ENCODE data around the gene ANKRD26.
A peak's percentile ranks its signal among the peaks of the same experiment; 100 is the strongest.

The ANKRD26 gene

DNA sequence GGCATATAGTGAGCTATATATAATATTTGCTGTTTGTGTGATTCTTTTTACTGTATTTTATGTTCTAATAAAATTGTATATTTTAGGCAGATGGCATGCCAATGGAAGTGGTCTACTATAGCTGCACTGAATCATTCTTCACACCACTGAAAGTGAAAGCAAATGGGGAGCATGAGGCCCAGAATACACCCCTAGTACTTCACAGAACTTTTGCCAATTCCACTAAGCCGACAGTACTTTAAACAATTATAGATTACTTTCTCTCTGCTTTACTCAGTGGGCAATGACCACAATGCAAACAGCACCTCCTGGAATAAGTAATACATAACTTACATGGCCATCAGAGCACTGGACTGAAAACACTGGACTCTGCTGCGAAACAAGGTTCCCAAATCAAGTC, 70.2 kb downstream of the ANKRD26 start:
- TF ChIP-seq, protein P1, sequence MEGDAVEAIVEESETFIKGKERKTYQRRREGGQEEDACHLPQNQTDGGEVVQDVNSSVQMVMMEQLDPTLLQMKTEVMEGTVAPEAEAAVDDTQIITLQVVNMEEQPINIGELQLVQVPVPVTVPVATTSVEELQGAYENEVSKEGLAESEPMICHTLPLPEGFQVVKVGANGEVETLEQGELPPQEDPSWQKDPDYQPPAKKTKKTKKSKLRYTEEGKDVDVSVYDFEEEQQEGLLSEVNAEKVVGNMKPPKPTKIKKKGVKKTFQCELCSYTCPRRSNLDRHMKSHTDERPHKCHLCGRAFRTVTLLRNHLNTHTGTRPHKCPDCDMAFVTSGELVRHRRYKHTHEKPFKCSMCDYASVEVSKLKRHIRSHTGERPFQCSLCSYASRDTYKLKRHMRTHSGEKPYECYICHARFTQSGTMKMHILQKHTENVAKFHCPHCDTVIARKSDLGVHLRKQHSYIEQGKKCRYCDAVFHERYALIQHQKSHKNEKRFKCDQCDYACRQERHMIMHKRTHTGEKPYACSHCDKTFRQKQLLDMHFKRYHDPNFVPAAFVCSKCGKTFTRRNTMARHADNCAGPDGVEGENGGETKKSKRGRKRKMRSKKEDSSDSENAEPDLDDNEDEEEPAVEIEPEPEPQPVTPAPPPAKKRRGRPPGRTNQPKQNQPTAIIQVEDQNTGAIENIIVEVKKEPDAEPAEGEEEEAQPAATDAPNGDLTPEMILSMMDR (IDR thresholded peaks at IDR 0.05; ENCODE audit: low read depth, low read length, missing control alignments): no peak
- in situ Hi-C loops (cut with HindIII; ENCODE audit: low sequenced_read_pairs): no loop called here
- no peak overlapping the region for H3K4me3 ChIP-seq (ENCODE audit: low read depth, low read length)
- DNase-seq (ENCODE audit: low read depth): peak; percentile 51

DNA sequence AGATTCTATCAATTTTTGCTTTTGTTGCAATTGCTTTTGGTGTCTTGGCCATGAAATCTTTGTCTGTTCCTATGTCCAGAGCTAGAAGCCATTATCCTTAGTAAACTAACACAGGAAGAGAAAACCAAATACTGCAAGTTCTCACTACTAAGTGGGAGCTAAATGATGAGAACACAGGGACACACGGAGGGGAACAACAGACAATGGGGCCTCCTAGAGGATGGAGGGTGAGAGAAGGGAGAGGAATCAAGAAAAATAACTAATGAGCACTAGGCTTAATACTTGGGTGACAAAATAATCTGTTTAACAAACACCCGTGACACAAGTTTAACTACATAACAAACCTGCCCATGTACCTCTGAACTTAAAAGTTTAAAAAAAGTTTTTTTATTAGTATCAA, 78.2 kb downstream of the ANKRD26 start:
- no peak for DNase-seq (ENCODE audit: low read depth)
- in situ Hi-C loops (cut with HindIII; ENCODE audit: low sequenced_read_pairs): no loop called here
- no peak overlapping the region for H3K4me3 ChIP-seq (ENCODE audit: low read depth, low read length)
- TF ChIP-seq, protein P1 (IDR thresholded peaks at IDR 0.05; ENCODE audit: low read depth, low read length, missing control alignments): no peak

DNA sequence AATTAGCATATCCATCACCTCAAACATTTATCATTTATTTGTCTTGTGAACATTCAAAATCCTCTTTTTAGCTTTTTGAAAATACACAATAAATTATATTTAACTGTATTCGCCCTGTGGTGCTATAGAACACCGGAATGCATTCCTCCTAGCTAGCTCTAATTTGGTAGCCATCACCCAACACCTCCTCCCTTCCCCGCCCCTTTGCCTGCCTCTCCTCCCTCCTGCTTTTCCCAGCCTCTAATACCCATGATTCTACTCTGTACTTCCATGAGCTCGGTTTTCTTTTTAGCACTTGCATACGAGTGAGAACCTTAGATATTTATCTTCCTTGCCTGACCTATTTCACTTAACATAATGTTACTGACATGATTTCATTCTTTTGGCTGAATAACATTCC, 80.1 kb downstream of the ANKRD26 start:
- DNase-seq (ENCODE audit: low read depth): no peak
- in situ Hi-C loops (cut with HindIII; ENCODE audit: low sequenced_read_pairs): no loop called here
- H3K4me3 ChIP-seq (ENCODE audit: low read depth, low read length): no peak overlapping the region
- TF ChIP-seq, protein P1 (IDR thresholded peaks at IDR 0.05; ENCODE audit: low read depth, low read length, missing control alignments): no peak

DNA sequence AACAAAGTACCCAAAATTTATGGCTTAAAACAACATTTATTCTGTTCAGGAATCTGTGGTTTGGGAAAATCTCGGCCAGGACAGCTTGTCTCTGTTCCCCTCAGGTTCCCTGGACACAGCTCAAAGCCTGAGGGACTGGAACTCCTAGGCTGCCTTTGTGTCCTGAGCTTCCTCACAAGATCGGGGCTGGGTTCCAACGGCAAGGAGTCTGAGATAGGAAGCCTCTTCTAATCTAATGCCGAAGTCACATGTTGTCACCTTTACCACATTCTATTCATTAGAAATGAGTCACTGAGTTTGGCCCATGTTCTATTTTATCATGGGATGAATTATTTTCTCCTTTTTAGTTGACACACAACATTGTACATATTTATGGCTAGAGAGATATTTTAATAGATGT, 80.5 kb downstream of the ANKRD26 start:
- DNase-seq (ENCODE audit: low read depth): no peak
- no peak overlapping the region for H3K4me3 ChIP-seq (ENCODE audit: low read depth, low read length)
- TF ChIP-seq, protein P1 (IDR thresholded peaks at IDR 0.05; ENCODE audit: low read depth, low read length, missing control alignments): no peak
- in situ Hi-C loops (cut with HindIII; ENCODE audit: low sequenced_read_pairs): no loop called here

DNA sequence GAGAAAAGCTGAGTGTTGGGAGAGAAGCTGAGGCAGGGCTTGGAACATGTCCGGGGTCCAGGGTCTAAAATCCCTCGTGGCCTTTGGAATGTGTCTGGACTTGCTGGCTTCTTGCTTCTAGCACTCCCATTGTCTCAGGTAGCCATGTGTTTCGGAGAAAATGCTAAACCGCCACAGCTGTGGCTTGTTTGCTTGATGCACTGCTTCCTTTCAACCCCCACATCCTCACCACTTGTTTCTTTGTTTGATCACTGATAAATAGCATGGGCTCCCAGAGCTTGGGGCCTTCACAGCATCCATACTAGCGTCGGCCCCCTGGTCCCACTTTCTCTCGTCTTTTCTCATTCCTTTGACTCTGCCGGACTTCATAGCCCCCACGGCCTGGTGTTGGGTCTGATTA, 102.7 kb downstream of the ANKRD26 start:
- TF ChIP-seq, protein P1 (IDR thresholded peaks at IDR 0.05; ENCODE audit: low read depth, low read length, missing control alignments): no peak
- in situ Hi-C loops (cut with HindIII; ENCODE audit: low sequenced_read_pairs): no loop called here
- no peak overlapping the region for H3K4me3 ChIP-seq (ENCODE audit: low read depth, low read length)
- DNase-seq (ENCODE audit: low read depth): no peak

DNA sequence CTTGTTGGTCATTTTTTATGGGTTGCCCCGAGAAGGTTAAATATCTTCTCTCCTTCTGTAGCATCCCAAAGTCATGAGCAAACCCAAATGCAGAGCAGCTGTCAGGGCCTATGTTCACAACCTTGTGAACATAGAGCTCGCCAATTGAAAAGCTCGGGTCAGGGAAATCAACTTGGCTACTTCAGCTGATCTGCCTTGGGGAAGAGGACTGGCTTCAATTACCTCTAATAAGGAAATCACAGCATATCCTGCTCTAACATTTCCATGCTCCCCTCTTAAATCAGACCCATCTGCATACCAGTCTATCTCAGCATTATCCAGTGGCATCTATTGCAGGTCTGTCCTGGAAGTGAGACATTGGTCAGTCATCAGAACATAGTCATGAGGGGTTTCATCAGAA, 105.6 kb downstream of the ANKRD26 start:
- no peak for DNase-seq (ENCODE audit: low read depth)
- no peak overlapping the region for H3K4me3 ChIP-seq (ENCODE audit: low read depth, low read length)
- TF ChIP-seq, protein P1 (IDR thresholded peaks at IDR 0.05; ENCODE audit: low read depth, low read length, missing control alignments): no peak
- in situ Hi-C loops (cut with HindIII; ENCODE audit: low sequenced_read_pairs): no loop called here

DNA sequence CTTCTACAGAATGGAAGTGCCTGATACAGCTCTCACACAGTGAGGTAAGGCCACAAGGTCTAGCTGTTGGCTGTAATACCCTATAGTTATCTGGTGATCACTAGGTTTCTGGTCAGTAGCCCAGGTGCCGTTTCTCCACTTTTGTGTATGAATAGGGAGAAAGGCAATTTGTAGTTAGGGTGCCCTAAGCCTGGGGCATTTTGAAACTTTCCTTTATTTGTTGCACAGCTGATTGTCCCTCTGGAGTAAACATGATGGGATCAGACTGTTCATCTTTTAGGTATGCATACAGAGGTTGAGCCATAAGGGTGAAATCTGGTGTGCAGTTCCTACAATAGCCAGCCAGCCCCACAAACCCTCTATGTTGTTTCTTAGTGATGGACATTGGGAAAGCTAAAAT, 112.4 kb downstream of the ANKRD26 start:
- TF ChIP-seq, protein P1 (IDR thresholded peaks at IDR 0.05; ENCODE audit: low read depth, low read length, missing control alignments): no peak
- in situ Hi-C loops (cut with HindIII; ENCODE audit: low sequenced_read_pairs): no loop called here
- DNase-seq (ENCODE audit: low read depth): no peak
- no peak overlapping the region for H3K4me3 ChIP-seq (ENCODE audit: low read depth, low read length)

Measured in astrocyte of the cerebellum (primary cell).